HG03095 (cell line): ENCODE results near the gene CCDC97.
"Not testable (repeated sequence)": the region's sequence is repeated elsewhere in the genome, so short reads cannot be mapped to it uniquely, and the experiment has no call there.

Source experiments
- ATAC-seq: cut with Tn5 transposase; IDR thresholded peaks from one replicate; pipeline ENCODE4 v1.9.1; 2021; ENCODE audit warnings: moderate library complexity; ENCODE audit not compliant: unreplicated experiment

The CCDC97 gene

GRCh38 chr19:41310033-41310831, at the start of gene CCDC97:
Gene CCDC97 (plus strand): TSS chr19:41310172. CDS start chr19:41310311, 139 bp downstream.
- ATAC-seq, result peak; percentile 53

DNA sequence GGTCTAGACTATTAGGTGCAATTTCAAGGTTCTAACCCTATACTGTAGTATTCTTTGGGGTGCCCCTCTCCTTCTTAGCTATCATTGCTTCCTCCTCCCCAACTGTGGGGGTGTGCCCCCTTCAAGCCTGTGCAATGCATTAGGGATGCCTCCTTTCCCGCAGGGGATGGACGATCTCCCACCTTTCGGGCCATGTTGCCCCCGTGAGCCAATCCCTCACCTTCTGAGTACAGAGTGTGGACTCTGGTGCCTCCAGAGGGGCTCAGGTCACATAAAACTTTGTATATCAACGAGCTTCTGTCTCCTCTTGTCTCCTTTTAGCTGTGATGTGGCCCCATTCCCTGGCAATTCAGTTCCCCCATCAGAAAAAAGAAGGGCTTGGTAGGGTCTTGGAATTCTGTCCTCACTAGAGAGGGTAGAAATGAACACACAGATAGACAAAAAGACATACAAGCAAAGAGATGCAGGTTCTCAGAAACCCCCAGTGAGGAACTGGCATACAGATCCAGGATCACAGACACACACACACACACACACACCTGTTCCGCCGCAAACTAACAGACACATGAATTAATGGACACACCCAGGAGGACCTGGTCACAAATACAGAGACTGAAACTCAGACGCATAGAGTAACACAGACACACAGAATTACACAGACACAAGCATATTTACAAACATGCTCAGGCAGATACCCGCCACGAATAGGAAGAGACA, 48.3 kb upstream of the CCDC97 start:
- no peak for ATAC-seq

DNA sequence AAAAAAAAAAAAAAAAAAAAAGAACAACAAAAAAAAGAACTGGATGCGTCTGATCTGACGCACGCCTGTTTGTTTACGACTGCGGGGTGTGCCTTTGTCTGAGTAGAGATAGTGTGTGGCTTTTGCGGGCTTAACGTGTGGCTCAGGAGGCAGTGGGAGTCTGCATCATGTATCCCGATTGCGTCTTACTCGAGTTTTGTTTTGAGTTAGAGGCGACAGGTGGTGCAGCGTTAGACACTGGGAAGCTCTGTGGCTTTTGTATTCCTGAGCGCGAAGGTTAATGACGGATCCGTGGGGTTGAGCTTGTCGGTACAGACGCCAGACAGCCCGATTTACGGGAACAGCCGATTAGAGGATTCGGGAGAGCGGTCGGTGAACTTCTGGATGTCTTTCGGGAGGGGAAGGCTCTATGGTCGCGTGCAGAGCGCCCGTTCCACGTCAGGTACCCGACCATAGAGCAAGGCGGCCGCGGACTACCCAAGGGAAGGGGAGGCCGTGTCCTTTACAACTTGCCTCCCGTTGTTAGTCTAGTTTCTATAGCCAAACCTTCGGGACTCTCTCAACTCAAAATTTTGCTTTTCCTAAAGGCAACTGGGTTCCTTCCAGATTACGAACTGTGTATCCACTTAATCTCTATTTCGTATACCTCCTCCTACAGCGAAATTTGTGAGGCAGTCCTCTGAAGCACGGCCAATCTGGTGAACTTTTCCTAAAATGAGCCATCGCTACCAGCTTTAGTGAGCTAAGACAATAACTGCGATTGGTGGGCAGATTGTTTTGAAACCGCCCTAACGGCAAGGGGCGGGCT, 46.7 kb upstream of the CCDC97 start:
- ATAC-seq, result peak; percentile 3

DNA sequence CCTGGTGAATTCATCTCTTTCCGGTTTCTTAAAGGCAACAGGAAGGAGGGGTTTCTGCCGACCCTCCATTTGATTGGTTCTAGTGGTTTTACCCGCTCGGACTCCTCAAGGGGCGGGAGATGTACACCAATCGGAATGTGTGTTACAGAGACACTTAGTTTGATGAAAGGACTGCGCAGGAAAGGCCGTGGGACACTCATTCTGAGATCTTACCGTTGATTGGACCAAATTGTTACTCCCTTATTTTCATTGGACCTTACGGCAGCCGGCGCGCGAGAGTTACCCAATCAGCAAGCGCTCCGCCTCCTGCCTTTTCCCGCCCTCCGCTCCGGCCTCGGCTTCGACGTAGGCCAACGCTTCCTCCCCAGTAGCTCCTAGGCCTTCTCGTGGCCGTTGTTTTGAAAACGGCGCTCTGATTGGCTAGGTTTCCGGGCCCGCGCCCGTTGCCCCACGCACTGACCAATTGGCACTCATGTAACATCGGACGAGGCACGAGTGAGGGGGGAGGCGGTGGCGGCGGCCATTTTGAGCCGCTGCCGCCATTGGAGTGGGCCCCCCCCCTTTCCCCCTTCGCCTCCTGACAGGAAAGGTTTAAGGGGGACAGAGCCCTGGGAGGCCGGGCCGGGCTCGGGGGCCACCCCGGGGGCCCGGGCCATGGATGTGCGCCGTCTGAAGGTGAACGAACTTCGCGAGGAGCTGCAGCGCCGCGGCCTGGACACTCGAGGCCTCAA, 46.0 kb upstream of the CCDC97 start, which contains the start of gene HNRNPUL1:
HNRNPUL1 (plus strand) TSS at position 523 of the 731 bp plus-strand sequence; CDS start at position 655, 132 bp downstream.
- ATAC-seq, result peak; percentile 59

DNA sequence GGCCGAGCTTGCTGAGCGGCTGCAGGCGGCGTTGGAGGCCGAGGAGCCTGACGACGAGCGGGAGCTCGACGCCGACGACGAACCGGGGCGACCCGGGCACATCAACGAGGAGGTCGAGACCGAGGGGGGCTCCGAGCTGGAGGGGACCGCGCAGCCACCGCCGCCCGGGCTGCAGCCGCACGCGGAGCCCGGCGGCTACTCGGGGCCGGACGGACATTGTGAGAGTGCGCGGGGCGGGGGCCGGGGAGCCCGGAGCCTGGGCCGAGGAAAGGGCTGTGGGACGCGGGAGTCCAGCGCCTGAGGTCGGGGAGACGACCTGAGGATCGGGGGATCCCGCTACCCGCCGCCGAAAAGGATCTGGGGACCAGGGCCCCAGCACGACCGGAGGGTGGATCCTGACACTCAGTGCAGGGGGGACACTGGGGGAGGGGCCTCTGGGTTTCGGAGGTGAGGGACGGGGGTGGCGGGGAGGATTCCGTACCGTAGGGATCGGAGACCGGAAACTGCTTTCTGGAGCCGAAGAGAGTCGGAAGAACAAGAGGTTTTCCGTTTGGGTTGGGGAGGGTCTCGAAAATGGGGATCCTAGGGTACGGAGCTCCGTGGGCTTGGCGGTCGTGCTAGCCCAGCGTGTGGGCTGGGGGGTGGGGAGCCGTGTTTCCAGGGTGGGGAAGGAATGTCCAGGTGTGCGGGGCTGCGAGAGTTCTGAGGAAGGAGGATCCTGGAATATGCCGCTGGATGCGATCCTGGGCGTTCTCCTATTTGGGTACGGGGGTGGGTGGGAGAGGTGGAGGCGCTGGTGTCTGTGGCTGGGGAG, 45.2 kb upstream of the CCDC97 start:
- ATAC-seq, result no peak

GRCh38 chr19:41265395-41266153, 44.4 kb upstream of the CCDC97 start:
- ATAC-seq, result no peak

DNA sequence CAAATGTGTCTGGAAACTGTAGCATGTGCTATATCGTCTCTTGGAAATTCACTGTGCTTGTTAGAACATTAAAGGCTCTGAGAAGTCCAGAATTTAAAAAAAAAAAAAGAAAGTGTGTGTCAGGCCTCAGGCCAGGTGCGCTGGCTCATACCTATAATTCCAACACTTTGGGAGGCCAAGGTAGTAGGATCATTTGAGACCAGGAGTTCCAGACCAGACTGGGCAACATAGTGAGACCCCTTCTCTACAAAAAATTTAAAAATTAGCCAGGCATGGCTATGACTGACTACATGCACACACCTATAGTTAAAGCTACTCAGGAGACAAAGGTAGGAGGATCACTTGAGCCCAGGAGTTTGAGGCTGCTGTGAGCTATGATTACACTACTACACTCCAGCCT, 40.9 kb upstream of the CCDC97 start:
- ATAC-seq, result no peak

GRCh38 chr19:41269571-41269970, 40.4 kb upstream of the CCDC97 start:
- ATAC-seq, result no peak

DNA sequence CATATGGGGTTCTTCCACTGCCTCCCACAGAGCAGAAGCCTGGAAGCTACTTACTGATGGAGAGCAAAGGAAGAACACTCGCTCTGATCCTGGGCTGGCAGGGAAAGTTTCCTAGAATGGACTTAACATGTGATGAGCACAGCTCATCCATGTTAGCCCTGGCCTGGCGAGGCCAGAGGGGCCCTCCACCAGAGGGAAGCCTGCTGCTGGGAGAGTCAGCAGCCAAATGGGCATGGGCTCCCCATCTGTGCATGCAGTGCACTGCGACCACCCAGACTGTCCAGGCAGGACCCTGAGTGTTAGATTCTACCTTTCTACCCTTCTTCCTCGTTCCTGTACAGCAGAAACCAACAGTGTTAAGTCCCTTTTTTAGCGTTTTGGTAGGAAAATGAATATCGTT, 36.9 kb upstream of the CCDC97 start:
- ATAC-seq, result no peak

DNA sequence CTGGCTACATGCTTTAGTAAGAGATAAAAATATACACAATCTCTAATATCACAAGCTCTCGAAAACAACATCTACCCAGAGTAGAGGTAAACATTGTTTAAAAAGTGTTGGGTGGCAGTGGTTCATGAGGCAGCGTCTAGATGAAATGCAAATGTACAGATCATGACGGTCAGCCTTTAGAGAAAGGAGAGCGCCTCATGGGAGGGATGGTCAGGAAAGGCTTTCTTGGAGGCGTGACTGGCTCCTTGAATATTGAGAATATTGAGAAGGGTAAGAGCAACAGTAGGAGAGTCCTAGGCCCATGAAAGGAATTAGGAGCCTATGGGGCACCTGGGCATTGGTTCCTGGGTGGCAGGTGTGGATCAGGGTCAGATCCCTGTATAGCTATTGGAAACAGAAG, 35.2 kb upstream of the CCDC97 start:
- no peak for ATAC-seq

GRCh38 chr19:41276231-41276630, 33.7 kb upstream of the CCDC97 start:
- no peak for ATAC-seq

GRCh38 chr19:41278478-41278877, 31.5 kb upstream of the CCDC97 start:
- no peak for ATAC-seq

DNA sequence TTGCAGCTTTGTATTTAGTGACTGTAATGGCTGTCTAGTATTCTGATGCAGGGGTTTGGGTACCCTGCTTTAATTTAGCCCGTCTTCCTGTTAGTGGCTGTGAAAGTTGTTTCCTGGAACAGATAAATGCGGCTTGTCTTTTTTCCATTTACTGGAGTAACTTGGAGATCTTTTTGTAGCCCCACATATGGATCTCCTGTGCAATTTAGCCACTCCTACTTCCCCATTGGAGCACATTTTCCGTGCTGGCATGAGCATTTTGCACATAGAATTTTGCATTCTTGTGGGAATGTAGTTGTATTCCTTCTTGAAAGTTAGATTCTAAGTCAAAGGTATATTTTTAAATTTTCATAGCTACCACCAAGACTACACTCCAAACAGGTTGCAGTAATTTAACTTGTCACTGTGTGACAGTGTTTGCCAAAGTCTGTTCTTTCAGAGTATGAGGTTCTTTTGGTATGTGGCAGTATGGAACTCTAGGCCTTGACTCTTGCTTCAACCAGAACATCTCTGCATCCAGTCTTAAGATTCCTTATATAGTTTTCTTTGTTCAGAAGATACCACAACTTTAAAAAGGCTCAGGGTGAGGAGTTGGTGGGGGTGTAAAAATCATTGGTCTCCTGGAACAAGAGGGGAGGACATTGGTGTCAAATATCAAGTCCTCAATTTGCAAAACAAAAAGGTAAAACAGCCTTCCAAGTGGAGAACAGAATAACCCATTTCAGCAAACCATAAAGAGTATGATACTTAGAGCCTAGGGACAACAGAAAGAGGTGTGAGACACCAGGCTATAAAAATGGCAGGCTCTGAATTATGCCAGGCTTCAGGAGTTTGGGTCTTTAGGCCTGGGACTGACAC, 21.1 kb upstream of the CCDC97 start:
- ATAC-seq, result no peak

GRCh38 chr19:41289814-41290213, 20.2 kb upstream of the CCDC97 start:
- not testable (repeated sequence) for ATAC-seq

DNA sequence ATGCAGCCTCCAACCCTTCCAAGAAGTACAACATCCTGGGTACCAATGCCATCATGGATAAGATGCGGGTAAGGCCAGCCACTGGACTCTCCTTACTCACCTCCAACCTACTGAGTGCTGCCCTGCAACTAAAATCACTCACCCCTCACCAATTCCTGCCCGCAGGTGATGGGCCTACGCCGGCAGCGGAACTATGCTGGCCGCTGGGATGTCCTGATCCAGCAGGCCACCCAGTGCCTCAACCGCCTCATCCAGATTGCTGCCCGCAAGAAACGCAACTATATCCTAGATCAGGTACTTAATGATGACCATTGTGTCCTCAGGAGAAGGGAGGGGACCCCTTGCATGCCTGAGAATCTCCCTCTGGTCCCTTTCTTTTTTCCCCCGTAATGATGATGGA, 15.6 kb upstream of the CCDC97 start:
- ATAC-seq, result no peak

DNA sequence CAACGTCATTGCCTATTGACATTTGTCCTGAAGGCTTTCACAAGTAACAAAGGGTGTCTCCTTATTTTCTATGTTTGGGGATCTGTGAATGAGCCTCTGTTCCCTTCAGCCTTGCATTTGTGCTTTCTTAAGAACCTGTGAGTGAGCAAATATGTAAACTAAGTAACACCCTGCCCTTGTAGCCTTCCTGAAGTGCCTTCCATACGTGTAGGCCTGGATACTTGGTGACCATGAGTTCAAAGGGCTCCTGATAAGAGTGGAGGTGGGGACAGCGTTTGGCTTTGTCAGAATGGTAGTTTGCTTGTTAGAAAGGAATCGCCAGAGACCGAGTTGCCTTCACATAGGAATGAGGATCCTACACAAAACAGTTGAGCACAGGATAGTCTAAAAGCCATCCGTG, 14.5 kb upstream of the CCDC97 start:
- ATAC-seq, result no peak

- ATAC-seq, result no peak
Measured at GRCh38 chr19:41296433-41296871, 13.5 kb upstream of the CCDC97 start.
